Measurements from ENCODE around the gene GRIN2A. TPM values are rescaled to one million over a fixed set of nuclear protein-coding genes. Genes with fewer than 3 reads are reported as not detected.

The GRIN2A gene
- total and polyA plus RNA-seq, 2 of the 8 experiments (the other 6 are each of a cell fraction or from before 2014, with no cell fraction given) = 0.18 to 1.8 TPM

DNA sequence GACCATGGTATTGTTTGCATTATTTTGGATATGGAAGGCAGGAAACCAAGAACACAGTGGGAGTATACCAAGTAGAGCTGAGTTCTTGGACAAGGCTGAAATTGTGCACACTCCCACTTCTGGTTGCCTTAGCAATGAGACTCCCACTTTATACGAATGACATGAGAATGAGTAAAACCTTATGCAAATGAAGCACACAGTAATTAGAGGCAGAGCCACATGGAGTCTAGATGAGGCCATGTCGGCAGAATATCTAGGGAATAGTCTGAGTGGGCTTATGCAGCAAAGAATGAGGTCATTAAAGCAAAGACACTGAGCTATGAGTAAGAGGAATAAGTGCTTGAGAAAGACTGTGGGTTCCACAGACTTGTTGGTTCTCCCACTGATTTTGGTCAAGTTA is 178.7 kb downstream of the GRIN2A start (continued):
- TF ChIP-seq TCF12 (IDR thresholded peaks at IDR 0.05; ENCODE audit: low read depth, low read length) (no peak), POU5F1 (IDR thresholded peaks at IDR 0.05; ENCODE audit: low read depth, low read length) (no peak), EZH2 (IDR thresholded peaks at IDR 0.05; ENCODE audit: low read depth, low read length, severe bottlenecking) (no peak), HDAC2 (IDR thresholded peaks at IDR 0.05; ENCODE audit: borderline replicate concordance in 1 of 2, low read depth in 2 of 2, low read length in 2 of 2) (no peak), GTF2F1 (IDR thresholded peaks at IDR 0.05; ENCODE audit: borderline replicate concordance, low read depth, low read length) (no peak)
